Breast epithelium (tissue), 4 donors: ENCODE data around the gene FSIP1. TPM values are rescaled to one million over a fixed set of nuclear protein-coding genes. Genes with fewer than 3 reads are reported as not detected.
A peak's percentile ranks its signal among the peaks of the same experiment; 100 is the strongest.

Experiments used
- DNase-seq, 2 donors: peaks; one replicate each; pipeline ENCODE4 v3.0.0-alpha.2; 2019; ENCODE audit warnings: low spot score in 2 of 2
- H3K27ac ChIP-seq, 2 donors: fragments of 200-600 bp; sonication (generic) in 1 of 2; one replicate each; pipeline ENCODE4 v1.5.1; 2016 to 2019; ENCODE audit warnings: mild to moderate bottlenecking in 1 of 2
- H3K27me3 ChIP-seq, 2 donors: fragments of 200-600 bp; sonication (generic) in 1 of 2; one replicate each; pipeline versions ENCODE4 v1.5.1 to v1.6.0; 2017 to 2019; ENCODE audit warnings: control low read depth in 1 of 2, mild to moderate bottlenecking in 1 of 2
- H3K36me3 ChIP-seq: fragments of 200-600 bp; one replicate; pipeline ENCODE4 v1.5.1; 2019
- H3K4me1 ChIP-seq, 2 donors: fragments of 200-600 bp; sonication (generic); one replicate each; pipeline ENCODE4 v1.5.1; 2016 to 2019; ENCODE audit warnings: control low read depth in 1 of 2
- H3K4me3 ChIP-seq, 3 donors: fragments of 200-600 bp; sonication (generic); 1 replicate in 2 of 3; 2 replicates in 1 of 3; pipeline ENCODE4 v1.5.1; 2016 to 2019; ENCODE audit warnings: mild to moderate bottlenecking in 3 of 3, moderate library complexity in 2 of 3
- H3K9me3 ChIP-seq, 2 donors: fragments of 200-600 bp; sonication (generic) in 1 of 2; one replicate each; pipeline ENCODE4 v1.5.1; 2016 to 2019; ENCODE audit warnings: control low read depth in 1 of 2
- CTCF ChIP-seq, 3 donors: fragments of 450-650 bp; IDR thresholded peaks; one replicate each; pipeline ENCODE4 v1.5.1; 2016 to 2017; ENCODE audit warnings: antibody characterized with exemption in 3 of 3, mild to moderate bottlenecking in 3 of 3, moderate library complexity in 3 of 3
- POLR2A ChIP-seq: fragments of 450-650 bp; IDR thresholded peaks from one replicate; pipeline ENCODE4 v1.6.1; 2016; ENCODE audit warnings: antibody characterized with exemption, mild to moderate bottlenecking, moderate library complexity
- POLR2AphosphoS5 ChIP-seq, 3 donors: sonication (generic); formaldehyde crosslinking; IDR thresholded peaks; one replicate each; pipeline ENCODE4 v1.6.1; 2017; ENCODE audit warnings: antibody characterized with exemption in 3 of 3
- intact Hi-C: fragments of 100-400 bp; cut with DNase I; formaldehyde crosslinking; loops from one replicate; pipeline ENCODE4 v1.15.1; 2023; ENCODE audit warnings: low total_unique reads
- total RNA-seq, 3 donors: library from RNA; depleted of rRNA; stranded (reverse); fragments of >200 nt; gene quantifications; one replicate each; pipeline ENCODE4 v1.1.0, GENCODE V29; 2016

FSIP1 gene
- total RNA-seq: 10 to 100 TPM in 2 of 3 donors, under 1 TPM in 1; 0.32 to 23.3 (median 16.2) TPM

GRCh38 chr15:39782441-39783138 lies at the start of gene FSIP1:
FSIP1 (minus strand) TSS chr15:39782841; CDS start chr15:39776524, 6,317 bp downstream.
- peaks cover 0 to 6% of the 10 kb centered on the region in 2 donors for H3K4me1 ChIP-seq
- TF ChIP-seq CTCF (IDR thresholded peaks at IDR 0.05) (peak in 1 of 3 donors; percentile 12), POLR2AphosphoS5 (IDR thresholded peaks at IDR 0.05) (peak; percentile 73 to 87 (median 87)), POLR2A (no peak)
- no peaks in the 10 kb centered on the region for H3K9me3 ChIP-seq
- DNase-seq: peak; percentile 93 to 95
- no peaks in the 10 kb centered on the region for H3K27me3 ChIP-seq
- H3K27ac ChIP-seq: peak within 1 kb of the TSS; percentile 79 to 94
- intact Hi-C loops: no loop called here
- H3K4me3 ChIP-seq: peak within 1 kb of the TSS; percentile 63 to 95 (median 76)
- H3K36me3 ChIP-seq: no peaks in the 10 kb centered on the region

DNA sequence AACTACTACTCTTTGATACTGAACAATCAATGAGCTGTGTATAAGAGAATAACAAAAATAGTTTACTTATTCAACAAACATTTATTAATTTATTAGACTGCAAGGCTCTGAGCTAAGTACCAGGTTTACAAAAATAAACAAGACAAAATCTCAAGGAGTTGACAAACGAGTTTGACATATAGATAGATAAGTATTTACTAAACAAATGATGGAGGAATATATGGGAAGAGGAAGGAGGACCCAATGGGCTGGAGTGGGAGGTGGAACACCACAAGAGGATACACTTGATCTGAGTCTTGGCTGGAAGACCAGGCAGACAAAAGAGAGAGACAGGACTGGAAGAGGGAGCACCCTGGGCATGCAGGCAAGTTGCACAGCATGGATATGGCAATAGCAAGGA lies 47.5 kb upstream of the FSIP1 start:
- intact Hi-C loops: no loop called here
- Histone ChIP-seq H3K36me3 (no peaks in the 10 kb centered on the region), H3K4me1 (no peaks in the 10 kb centered on the region), H3K27me3 (no peaks in the 10 kb centered on the region), H3K4me3 (no peak overlapping the region), H3K27ac (no peak overlapping the region), H3K9me3 (no peaks in the 10 kb centered on the region)
- DNase-seq: no peak
- TF ChIP-seq POLR2AphosphoS5 (IDR thresholded peaks at IDR 0.05) (no peak), POLR2A (no peak), CTCF (IDR thresholded peaks at IDR 0.05) (no peak)

GRCh38 chr15:39828374-39828931 lies 45.8 kb upstream of the FSIP1 start:
- no peak overlapping the region for H3K27ac ChIP-seq

GRCh38 chr15:39826975-39827374 lies 44.3 kb upstream of the FSIP1 start:
- intact Hi-C loops: no loop called here
- no peaks in the 10 kb centered on the region for H3K4me1 ChIP-seq
- H3K27me3 ChIP-seq: no peaks in the 10 kb centered on the region
- no peaks in the 10 kb centered on the region for H3K36me3 ChIP-seq
- no peak overlapping the region for H3K4me3 ChIP-seq
- H3K27ac ChIP-seq: no peak overlapping the region
- no peaks in the 10 kb centered on the region for H3K9me3 ChIP-seq
- TF ChIP-seq POLR2A: no peak
- TF ChIP-seq POLR2AphosphoS5 (IDR thresholded peaks at IDR 0.05): no peak
- no peak for TF ChIP-seq CTCF (IDR thresholded peaks at IDR 0.05)
- DNase-seq: no peak

More at GRCh38 chr15:39828374-39828931, 45.8 kb upstream of the FSIP1 start:
- Histone ChIP-seq H3K4me3 (no peak overlapping the region), H3K4me1 (no peaks in the 10 kb centered on the region), H3K36me3 (no peaks in the 10 kb centered on the region), H3K27me3 (no peaks in the 10 kb centered on the region), H3K9me3 (no peaks in the 10 kb centered on the region)
- TF ChIP-seq POLR2AphosphoS5 (IDR thresholded peaks at IDR 0.05): no peak
- DNase-seq: no peak
- intact Hi-C loops: no loop called here

- H3K4me3 ChIP-seq: no peak overlapping the region
- H3K27ac ChIP-seq: no peak overlapping the region
- intact Hi-C loops: no loop called here
- H3K4me1 ChIP-seq: no peaks in the 10 kb centered on the region
- H3K9me3 ChIP-seq: no peaks in the 10 kb centered on the region
- no peaks in the 10 kb centered on the region for H3K36me3 ChIP-seq
- DNase-seq: no peak
- no peaks in the 10 kb centered on the region for H3K27me3 ChIP-seq
- TF ChIP-seq POLR2AphosphoS5 (IDR thresholded peaks at IDR 0.05) (no peak), CTCF (IDR thresholded peaks at IDR 0.05) (no peak)
Measured at GRCh38 chr15:39823634-39824033, 41.0 kb upstream of the FSIP1 start.
